Keratinocyte (primary cell): Measurements from ENCODE around the gene KLHDC7B. TPM values are rescaled to one million over a fixed set of nuclear protein-coding genes. Genes with fewer than 3 reads are reported as not detected.

Source experiments
- DNase-seq: peaks from one replicate; pipeline ENCODE4 v3.0.0-alpha.2; 2011; ENCODE audit warnings: low read depth, missing footprints, low spot score
- FAIRE-seq: peaks from 2 replicates; lab custom pipeline; 2011; peaks lifted over from hg19 to GRCh38; lab: Jason Lieb, UNC
- H2AFZ ChIP-seq: 2 replicates; pipeline ENCODE4 v1.6.0; 2012; ENCODE audit warnings: low read length, control low read depth, inconsistent platforms; ENCODE audit not compliant: control insufficient read depth
- H3K27ac ChIP-seq: 2 replicates; pipeline ENCODE4 v1.5.1; 2011; ENCODE audit warnings: low read length; ENCODE audit not compliant: control insufficient read depth, insufficient read depth
- H3K27me3 ChIP-seq: 3 replicates; pipeline ENCODE4 v1.6.0; 2011; ENCODE audit warnings: low read length; ENCODE audit not compliant: control insufficient read depth, insufficient read depth; ENCODE audit errors: extremely low read depth
- H3K36me3 ChIP-seq, 2 experiments: 2 replicates in 1 of 2; 3 replicates in 1 of 2; pipeline ENCODE4 v1.5.1; 2011; ENCODE audit warnings: low read length in 2 of 2, mild to moderate bottlenecking in 1 of 2; ENCODE audit not compliant: control insufficient read depth in 2 of 2, insufficient read depth in 2 of 2; ENCODE audit errors: extremely low read depth in 1 of 2
- H3K4me1 ChIP-seq: 3 replicates; pipeline ENCODE4 v1.5.1; 2011; ENCODE audit warnings: low read length; ENCODE audit not compliant: control insufficient read depth, insufficient read depth; ENCODE audit errors: extremely low read depth
- H3K4me2 ChIP-seq: 3 replicates; pipeline ENCODE4 v1.6.0; 2011; ENCODE audit warnings: low read depth, low read length; ENCODE audit not compliant: control insufficient read depth, insufficient read depth; ENCODE audit errors: extremely low read depth
- H3K4me3 ChIP-seq, 3 experiments: fragments of 200-600 bp in 1 of 3; sonication (generic) in 1 of 3; 2 replicates in 2 of 3; 3 replicates in 1 of 3; pipeline ENCODE4 v1.5.1; 2011 to 2016; ENCODE audit warnings: low read length in 3 of 3, mild to moderate bottlenecking in 3 of 3, control low read depth in 2 of 3, inconsistent platforms in 1 of 3, low read depth in 1 of 3, mixed read lengths in 1 of 3, mixed run types in 1 of 3, moderate library complexity in 1 of 3; ENCODE audit not compliant: control insufficient read depth in 2 of 3, insufficient read depth in 2 of 3; ENCODE audit errors: extremely low read depth in 1 of 3
- H3K79me2 ChIP-seq: 2 replicates; pipeline ENCODE4 v1.6.0; 2012; ENCODE audit warnings: low read length; ENCODE audit not compliant: control insufficient read depth, insufficient read depth
- H3K9ac ChIP-seq: 3 replicates; pipeline ENCODE4 v1.6.0; 2011; ENCODE audit warnings: low read length; ENCODE audit not compliant: control insufficient read depth, insufficient read depth; ENCODE audit errors: extremely low read depth
- H3K9me1 ChIP-seq: 3 replicates; pipeline ENCODE4 v1.6.0; 2011; ENCODE audit warnings: low read length; ENCODE audit not compliant: control insufficient read depth, insufficient read depth; ENCODE audit errors: extremely low read depth
- H3K9me3 ChIP-seq: 2 replicates; pipeline ENCODE4 v1.5.1; 2012; ENCODE audit warnings: low read depth, low read length; ENCODE audit not compliant: control insufficient read depth
- H4K20me1 ChIP-seq: 3 replicates; pipeline ENCODE4 v1.6.0; 2011; ENCODE audit warnings: low read length; ENCODE audit not compliant: control insufficient read depth, insufficient read depth; ENCODE audit errors: extremely low read depth
- EZH2 ChIP-seq: IDR thresholded peaks from one replicate; pipeline ENCODE4 v1.6.1; 2012; ENCODE audit warnings: inconsistent platforms, mild to moderate bottlenecking, low read length, moderate library complexity
- dilution Hi-C: fragments of 300-500 bp; cut with MboI; formaldehyde crosslinking; loops from one replicate; pipeline ENCODE4 v1.7.0; 2020; ENCODE audit warnings: low sequenced_read_pairs; ENCODE audit not compliant: extremely low pct_ligation_motif_present
- polyA plus RNA-seq, 5 experiments: library from polyadenylated mRNA; depleted of rRNA in 3 of 5; stranded (reverse) in 3 of 5; stranded (forward) in 1 of 5; unstranded in 1 of 5; fragments of >200 nt; gene quantifications; 1 replicate in 1 of 5; 2 replicates in 3 of 5; 3 replicates in 1 of 5; pipeline versions ENCODE4 v1.2.1 to v1.2.3, GENCODE V29; 2011 to 2012; ENCODE audit warnings: missing spikeins in 2 of 5, low read depth in 1 of 5, low replicate concordance in 1 of 5
- TF ChIP-seq, protein P1 (sequence below), 3 experiments: IDR thresholded peaks in 1 of 3; conservative IDR thresholded peaks in 1 of 3; optimal IDR thresholded peaks in 1 of 3; 2 replicates in 2 of 3; 3 replicates in 1 of 3; pipeline versions ENCODE3 to v1.5.1; 2011; ENCODE audit warnings: low read length in 3 of 3, mild to moderate bottlenecking in 3 of 3, moderate library complexity in 2 of 3, control low read depth in 1 of 3, inconsistent platforms in 1 of 3; ENCODE audit not compliant: insufficient read depth in 2 of 3; ENCODE audit errors: extremely low read depth in 1 of 3

Gene KLHDC7B
- polyA plus RNA-seq, 1 donor (not counting 4 experiments of a cell fraction or from before 2014, with no cell fraction given) = 0.01 TPM

DNA sequence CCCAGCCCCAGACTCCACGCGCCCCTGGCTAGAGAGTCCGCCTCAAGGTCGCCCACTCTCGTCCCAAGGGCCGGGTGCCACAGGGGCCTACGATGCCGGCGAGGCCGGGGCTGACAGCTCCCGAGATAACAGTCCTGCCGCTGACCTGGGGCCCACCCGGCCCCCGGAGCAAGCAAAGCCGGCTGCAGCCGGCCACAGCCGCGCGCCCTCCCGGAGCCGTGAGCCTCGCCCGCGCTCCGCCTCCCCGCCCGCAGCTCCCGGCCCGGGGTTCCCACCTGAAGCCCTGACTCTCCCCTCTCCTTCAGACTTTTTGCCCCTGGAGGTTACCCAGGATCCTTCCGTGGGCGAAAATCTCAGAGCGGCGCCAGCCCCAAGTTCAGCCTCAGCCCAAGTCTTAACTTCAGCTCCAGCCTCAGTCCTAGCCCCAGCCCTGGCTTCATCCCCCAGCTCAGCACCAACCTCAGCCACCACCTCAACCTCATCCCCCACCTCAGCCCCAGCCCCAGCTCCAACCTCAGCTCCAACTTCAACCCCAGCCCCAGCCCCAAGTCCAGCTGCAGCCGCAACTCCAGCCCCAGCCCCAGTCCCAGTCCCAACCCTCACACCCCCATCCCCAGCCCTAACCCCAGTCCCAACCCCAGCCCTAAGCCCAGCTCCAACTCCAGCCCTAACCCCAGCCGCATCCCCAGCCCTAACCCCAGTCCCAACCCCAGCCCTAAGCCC, 1.7 kb downstream of the KLHDC7B start:
- Histone ChIP-seq H3K36me3 (no peaks in the 10 kb centered on the region), H3K9me3 (no peaks in the 10 kb centered on the region), H3K27me3 (peaks cover 13% of the 10 kb centered on the region), H3K9ac (no peak overlapping the region), H3K4me3 (no peak overlapping the region), H3K9me1 (no peaks in the 10 kb centered on the region), H3K27ac (no peak overlapping the region), H2AFZ (no peak overlapping the region), H3K4me1 (peaks cover 18% of the 10 kb centered on the region), H3K4me2 (no peak overlapping the region), H4K20me1 (no peaks in the 10 kb centered on the region), H3K79me2 (no peaks in the 10 kb centered on the region)
- TF ChIP-seq, protein P1, sequence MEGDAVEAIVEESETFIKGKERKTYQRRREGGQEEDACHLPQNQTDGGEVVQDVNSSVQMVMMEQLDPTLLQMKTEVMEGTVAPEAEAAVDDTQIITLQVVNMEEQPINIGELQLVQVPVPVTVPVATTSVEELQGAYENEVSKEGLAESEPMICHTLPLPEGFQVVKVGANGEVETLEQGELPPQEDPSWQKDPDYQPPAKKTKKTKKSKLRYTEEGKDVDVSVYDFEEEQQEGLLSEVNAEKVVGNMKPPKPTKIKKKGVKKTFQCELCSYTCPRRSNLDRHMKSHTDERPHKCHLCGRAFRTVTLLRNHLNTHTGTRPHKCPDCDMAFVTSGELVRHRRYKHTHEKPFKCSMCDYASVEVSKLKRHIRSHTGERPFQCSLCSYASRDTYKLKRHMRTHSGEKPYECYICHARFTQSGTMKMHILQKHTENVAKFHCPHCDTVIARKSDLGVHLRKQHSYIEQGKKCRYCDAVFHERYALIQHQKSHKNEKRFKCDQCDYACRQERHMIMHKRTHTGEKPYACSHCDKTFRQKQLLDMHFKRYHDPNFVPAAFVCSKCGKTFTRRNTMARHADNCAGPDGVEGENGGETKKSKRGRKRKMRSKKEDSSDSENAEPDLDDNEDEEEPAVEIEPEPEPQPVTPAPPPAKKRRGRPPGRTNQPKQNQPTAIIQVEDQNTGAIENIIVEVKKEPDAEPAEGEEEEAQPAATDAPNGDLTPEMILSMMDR (optimal IDR thresholded peaks at IDR 0.05 in 1 of 3, IDR thresholded peaks at IDR 0.05 in 1 of 3, conservative IDR thresholded peaks at IDR 0.05 in 1 of 3; ENCODE audit: extremely low read depth in 1 of 3, insufficient read depth in 2 of 3, low read length in 3 of 3) = no peak
- no peak for TF ChIP-seq EZH2
- DNase-seq (no peak), FAIRE-seq (no peak)
- dilution Hi-C loops = no loop called here

- Histone ChIP-seq H3K4me2 (no peak overlapping the region), H2AFZ (no peak overlapping the region), H3K27me3 (peaks cover 13% of the 10 kb centered on the region), H3K9me3 (no peaks in the 10 kb centered on the region), H3K9me1 (no peaks in the 10 kb centered on the region), H4K20me1 (no peaks in the 10 kb centered on the region), H3K36me3 (no peaks in the 10 kb centered on the region), H3K9ac (no peak overlapping the region), H3K79me2 (no peaks in the 10 kb centered on the region), H3K4me3 (no peak overlapping the region), H3K4me1 (peaks cover 13% of the 10 kb centered on the region), H3K27ac (no peak overlapping the region)
- no peak for TF ChIP-seq EZH2
- TF ChIP-seq, protein P1 (optimal IDR thresholded peaks at IDR 0.05 in 1 of 3, IDR thresholded peaks at IDR 0.05 in 1 of 3, conservative IDR thresholded peaks at IDR 0.05 in 1 of 3; ENCODE audit: extremely low read depth in 1 of 3, insufficient read depth in 2 of 3, low read length in 3 of 3) = no peak
- FAIRE-seq = no peak
- dilution Hi-C loops = no loop called here
- DNase-seq = no peak
These were observed 2.6 kb downstream of the KLHDC7B start for GRCh38 chr22:50548040-50548920.
